SK-N-SH (cell line): Measurements from ENCODE around the gene STRBP.

Source experiments
- CTCF ChIP-seq: fragments of 200-600 bp; sonication (generic); IDR thresholded peaks from 2 replicates; pipeline ENCODE4 v1.6.1; 2017; ENCODE audit warnings: antibody characterized with exemption, mild to moderate bottlenecking, moderate library complexity
- EZH2phosphoT487 ChIP-seq: fragments of 200-600 bp; sonication (generic); IDR thresholded peaks from 2 replicates; pipeline ENCODE4 v1.6.1; 2017; ENCODE audit warnings: low read depth, mixed run types, mild to moderate bottlenecking, antibody characterized with exemption, moderate library complexity, borderline replicate concordance
- NRF1 ChIP-seq: IDR thresholded peaks from 2 replicates; pipeline ENCODE4 v1.6.1; 2012; ENCODE audit warnings: low read depth, mild to moderate bottlenecking, low read length

GRCh38 chr9:123090198-123090896 lies 178.0 kb downstream of the STRBP start:
- TF ChIP-seq NRF1 (no peak), EZH2phosphoT487 (no peak), CTCF (no peak)
